ENCODE measurements around the gene DNMBP.
"Not testable (repeated sequence)": the region's sequence is repeated elsewhere in the genome, so short reads cannot be mapped to it uniquely, and the experiment has no call there.

The DNMBP gene

DNA sequence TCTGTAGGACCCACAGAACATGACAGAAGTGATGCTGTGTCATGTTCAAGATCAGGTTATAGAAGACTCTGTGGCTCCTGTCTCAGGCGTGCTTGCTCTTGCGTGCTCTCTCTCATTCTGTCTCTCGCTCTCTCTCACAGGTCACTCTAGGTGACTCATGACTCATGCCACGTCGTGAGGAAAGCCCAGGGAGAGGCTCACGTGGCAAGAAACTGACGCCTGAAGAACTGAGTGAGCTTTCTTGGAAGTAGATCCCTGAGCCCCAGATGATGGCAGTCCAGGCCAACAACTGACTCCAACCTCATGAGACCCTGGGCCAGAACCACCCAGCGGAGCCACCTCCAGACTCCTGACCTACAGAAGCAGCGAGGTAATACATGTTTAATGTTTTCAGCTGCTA is 103.3 kb downstream of the DNMBP start:
- DNase-seq: no peak

DNA sequence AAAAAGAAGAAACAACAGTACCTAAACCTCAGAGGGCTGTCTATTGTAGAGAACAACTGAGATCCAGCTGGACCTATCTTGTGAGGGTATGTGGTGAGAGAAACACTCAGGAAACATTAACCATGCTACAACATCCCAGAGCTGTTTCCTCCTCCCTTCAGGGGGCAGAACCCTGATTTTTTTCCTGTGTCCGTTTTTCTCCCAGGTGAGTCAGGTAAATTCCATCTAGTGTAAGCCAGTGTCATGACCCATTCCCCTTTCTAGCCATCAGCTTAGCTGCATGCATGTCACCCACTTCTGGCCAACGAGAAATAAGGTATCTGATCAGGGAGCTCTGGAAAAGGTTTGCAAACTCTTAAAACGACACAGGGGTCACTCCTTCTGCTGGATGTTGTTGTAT is 103.8 kb downstream of the DNMBP start:
- DNase-seq: no peak

DNA sequence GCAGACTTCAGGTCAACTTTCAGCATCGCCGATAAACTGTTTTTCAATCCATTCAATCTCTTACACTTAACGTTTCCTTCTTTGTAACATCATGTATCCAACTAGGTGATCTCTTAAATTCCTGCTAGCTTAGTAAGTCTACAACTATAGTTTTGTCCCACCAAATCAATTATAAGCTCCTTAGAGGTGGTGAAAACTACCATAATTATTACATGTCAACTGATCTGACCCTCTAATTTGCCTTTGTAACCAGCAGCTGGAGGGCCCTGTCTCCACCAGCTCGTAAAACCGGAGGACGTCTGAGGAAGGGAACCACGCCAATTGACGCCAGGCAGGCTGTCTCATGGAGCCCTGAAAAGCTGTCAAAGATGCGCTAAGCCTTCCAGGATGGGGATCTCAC is 113.9 kb downstream of the DNMBP start:
- DNase-seq: no peak

DNA sequence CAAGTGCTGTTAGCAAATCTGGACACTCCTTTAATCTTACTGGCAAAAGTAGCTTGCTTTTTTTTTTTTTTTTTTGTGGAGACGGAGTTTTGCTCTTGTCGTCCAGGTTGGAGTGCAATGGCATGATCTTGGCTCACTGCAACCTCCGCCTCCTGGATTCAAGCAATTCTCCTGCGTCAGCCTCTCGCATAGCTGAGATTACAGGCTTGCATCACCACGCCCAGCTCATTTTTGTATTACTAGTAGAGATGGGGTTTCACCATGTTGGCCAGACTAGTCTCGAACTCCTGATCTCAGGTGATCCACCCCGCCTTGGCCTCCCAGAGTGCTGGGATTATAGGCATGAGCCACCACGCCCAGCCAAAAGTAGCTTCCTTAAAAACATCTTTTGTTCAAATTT is 114.7 kb downstream of the DNMBP start:
- DNase-seq: not testable (repeated sequence)

DNA sequence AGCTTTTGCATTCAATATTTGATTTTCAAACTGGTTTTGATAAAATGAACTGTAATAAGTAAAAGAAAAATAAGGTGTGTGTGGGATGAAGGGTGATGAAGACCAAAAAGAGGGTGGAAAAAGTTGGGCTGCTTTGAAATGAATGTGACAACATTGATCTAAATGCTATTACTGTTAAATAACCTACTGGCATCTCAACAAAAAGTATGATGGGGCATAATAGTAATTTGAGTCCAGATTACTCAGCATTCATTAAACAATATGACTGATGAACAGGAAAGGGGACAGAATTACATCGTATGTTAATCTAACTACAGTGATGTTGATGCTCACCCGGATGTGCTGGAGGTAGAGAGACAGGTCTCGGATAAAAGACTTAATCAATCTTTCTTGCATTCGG is 115.1 kb downstream of the DNMBP start:
- DNase-seq: no peak

DNA sequence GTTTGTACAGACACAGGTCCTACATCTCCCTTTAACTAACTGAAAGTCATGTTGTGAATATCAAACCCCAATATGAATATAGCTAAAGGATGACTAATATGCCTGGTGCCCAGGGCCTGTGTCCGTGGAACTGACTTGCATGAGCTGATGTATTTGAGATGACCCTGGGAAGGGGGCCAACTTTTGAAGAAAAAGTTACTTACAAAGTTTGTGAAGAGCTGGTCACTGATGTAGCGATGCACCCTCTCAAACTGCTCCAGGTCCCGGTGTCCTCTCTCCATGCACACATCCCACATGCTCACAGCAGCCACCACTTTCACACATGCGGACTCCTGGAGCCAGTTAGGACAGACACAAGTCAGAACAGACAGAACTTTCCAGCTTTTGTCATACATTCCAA is 121.1 kb downstream of the DNMBP start:
- DNase-seq: no peak

DNA sequence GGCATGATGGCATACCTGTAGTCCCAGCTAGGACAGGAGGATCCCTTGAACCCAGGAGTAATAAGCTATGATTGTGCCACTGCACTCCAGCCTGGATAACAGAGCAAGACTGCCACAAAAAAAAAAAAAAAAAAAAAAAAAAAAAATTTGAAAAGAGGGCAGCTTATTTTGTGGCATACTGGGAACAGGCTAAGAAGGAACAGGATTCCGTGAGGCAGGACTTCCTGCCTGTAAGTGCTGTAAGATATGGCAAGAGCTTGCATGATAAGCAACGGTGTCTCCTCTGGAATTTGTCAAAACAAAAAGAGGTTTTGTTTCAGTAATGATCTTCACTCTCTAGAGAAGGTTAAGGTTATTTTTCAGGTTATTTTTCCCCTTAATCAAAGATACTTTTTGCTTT is 126.2 kb downstream of the DNMBP start:
- DNase-seq: no peak

DNA sequence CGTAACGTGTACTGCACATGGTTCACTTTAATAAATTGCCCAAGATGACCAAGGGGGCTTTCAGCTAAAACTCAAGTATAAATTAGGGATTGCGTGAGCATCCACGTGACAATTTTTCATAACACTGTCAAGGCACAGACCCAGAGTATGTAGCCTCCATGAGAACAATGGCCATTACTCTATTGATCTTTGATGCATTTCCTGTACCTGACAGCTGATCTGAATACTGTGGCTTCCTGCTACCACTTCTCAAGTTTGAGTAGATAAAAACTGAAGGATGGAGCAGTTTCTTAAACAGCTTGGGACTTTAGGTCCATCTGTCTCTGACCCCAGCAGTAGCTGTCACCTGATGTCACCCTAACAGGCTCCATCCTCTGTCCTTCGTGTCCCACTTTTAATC is 128.4 kb downstream of the DNMBP start:
- DNase-seq: no peak

DNA sequence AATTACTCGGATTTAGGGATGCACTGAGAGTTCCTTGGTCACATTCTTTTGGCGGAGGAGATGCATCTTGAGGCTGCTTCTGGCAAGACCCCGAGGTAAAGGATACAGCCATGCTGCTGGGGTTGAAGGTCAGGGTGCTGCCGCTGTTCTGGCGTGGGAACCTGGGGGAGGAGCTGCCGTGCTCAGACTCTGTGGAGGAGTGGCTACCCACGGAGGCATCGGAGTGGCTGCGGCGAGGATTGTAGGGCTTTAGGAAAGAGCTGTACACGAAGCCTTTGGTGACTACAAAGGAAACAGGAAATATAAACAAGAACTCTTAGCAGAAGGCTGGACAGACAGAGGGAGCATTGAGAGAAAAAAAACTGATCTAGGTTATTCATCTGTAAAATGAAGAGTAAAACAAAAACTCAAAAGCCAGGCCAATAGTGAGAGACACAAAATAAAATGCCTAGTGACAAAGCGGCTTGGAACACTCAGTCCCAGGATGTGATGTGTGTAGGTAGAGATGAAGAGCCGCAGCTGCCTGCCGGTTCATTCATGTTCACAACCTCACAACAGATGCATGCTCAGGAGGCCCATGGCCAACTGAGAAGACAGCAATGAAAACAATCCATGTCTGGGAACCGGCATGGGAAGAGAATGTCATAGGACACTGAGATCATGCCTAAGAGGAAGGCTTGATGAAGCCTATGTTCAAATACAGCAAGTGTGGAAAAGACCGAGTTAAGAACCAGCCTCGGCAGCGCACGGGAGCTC is 129.5 kb downstream of the DNMBP start:
- DNase-seq: no peak

DNA sequence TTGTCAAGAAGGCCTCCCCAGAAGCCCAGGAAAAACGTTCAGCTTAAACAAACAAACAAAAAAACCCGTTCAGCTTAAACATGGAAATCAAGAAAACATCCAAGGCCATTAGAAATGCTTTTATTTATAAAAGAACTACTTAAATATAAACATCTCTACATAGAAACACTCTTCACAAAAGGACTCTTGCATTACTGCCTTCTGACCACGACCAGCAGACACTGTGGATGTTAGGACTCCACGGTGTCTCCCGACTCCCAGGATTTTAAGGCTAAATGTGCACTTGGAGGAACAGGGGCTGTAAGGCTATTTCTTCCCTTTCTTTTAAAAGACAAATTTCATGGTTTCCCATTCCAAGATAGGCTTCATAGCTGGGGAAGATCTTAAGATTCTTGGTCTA is 134.3 kb downstream of the DNMBP start:
- DNase-seq: no peak

DNA sequence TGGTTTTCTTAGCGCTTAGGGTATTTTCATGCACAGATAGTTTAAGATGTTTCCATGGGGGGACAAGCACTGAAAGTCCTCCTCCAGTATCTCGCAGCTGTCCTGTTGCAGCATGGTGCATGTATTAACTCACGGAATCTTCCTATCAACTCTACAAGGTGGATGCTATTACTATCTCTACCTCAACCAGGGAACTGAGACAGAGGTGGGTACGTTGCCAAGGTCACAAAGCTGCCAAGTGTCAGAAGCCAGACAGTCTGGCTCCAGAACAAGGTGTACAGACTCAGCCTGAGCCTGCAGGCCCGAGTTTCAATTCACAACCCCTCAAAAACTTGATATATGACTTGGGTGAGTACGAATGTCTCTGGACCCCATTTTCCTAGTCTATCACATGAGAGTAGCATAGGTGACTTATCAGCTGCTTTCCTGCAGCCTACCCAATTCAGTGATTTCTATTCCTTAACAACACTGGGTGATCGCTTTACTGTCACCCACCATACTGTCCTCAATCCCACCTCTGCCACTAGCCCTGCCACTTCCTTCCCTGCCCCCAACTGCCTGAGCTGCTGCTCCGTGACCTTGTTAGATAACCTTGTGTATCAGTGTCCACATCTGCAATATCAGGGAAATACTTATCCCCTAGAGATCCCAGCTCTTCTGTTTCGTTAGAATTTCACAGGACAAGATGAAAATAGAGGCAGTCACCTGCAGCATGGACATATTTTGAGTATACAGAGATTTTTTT is 135.2 kb downstream of the DNMBP start:
- no peak for DNase-seq

DNA sequence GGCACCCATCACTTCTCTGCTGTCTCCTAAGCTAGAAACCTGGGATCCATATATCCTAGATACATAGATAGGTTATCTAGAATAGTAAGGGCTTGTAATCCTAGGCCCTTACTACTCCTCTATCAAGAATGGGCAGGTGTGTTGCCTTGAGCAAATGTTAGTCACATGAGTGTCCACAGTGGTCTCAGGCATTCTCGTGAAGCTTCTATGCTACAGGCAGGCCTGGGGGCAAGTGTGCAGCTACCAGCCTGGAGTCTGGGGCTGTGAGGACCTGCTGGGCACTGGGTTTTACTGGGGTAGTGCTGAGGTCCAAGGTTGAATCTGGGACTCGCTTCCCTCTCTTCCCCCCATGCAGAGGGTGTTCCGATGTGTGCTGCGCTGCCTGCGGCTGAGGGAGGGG is 135.9 kb downstream of the DNMBP start:
- no peak for DNase-seq

DNA sequence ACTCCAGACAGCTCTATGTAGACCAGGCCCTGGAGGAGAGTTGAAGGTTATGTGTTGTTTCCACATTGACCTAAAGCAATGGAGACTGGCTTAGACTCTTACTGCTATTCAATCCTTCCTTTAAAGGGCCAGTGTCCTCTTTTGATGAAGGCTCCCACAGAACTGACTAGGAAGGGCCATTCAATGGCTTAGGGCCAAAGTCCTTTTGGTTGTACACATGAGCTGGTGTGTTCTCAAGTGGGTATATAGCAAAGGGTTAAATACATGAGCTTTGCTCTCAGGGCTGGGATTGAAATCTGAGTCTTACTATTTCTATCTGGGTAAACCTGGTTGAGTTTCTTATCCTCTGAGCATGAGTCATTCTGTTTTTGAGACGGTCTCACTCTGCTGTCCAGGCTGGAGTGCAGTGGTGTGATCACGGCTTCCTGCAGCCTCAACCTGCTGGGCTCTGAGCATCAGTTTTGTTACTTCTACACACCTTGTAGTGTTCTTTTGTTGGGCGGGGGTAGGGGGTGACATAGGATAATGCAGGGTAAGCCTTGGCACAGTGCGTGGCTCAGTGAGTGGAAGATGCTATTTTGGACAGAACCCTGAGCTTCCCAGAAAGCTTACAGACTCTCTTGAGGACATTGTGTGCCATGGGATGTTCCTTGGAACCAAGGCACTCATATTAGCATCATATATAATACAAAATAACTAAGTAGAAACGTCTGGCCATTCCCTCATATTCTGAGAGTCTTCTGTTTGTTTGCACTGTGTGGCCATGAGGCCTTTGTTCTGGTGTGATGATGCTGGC is 137.2 kb downstream of the DNMBP start:
- DNase-seq: no peak

DNA sequence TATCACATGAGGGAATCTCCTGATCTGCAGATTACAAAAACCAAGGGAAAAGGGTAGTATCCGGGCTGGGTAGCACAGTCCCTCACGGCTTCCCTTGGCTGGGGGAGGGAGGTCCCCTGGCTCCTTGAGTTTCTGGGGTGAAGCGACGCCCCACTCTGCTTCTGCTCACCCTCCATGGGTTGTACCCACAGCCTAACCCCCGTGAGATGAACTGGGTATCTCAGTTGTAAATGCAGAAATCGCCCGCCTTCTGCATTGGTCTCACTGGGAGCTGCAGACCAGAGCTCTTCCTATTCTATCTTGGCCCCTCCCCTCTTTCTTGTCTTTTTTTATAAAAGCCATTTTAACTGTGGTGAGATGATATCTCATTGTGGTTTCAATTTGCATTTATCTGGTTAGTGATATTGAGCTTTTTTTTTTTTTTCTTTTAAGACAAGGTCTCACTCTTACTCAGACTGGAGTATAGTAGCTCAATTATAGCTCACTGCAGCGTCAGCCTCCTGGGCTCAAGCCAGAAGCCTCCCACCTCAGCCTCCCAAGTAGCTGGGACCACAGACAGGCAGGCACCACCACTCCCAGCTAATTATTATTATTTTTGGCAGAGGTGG is 139.5 kb downstream of the DNMBP start:
- no peak for DNase-seq

DNA sequence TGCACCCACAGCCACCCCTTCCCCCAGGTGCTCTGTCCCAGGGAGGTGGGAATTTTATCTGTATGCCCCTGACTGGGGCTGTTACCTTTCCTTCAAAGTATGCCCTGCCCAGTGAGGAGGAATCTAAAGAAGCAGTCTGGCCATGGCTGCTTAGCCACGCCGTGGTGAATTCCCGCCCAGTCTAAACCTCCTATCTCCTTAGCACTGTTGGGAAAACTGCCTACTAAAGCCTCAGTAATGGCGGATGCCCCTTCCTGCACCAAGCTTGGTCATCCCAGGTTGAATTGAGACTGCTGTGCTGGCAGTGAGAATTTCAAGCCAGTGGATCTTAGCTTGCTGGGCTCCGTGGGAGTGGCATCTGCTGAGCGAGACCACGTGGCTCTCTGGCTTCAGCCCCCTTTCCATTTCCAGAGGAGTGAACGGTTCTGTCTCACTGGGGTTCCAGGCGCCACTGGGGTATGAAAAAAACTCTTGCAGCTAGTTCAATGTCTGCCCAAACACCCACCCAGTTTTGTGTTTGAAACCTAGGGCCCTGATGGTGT is 140.1 kb downstream of the DNMBP start:
- DNase-seq: no peak

DNA sequence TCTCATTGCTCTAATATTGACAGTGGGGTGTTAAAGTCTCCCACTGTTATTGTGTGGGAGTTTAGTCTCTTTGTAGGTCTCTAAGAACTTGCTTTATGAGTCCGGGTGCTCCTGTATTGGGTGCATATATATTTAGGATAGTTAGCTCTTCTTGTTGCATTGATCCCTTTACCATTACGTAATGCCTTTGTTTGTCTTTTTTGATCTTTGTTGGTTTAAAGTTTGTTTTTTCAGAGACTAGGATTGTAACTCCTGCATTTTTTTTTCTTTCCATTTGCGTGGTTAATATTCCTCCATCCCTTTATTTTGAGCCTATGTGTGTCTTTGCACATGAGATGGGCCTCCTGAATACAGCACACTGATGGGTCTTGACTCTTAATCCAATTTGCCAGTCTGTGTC is 142.5 kb downstream of the DNMBP start:
- DNase-seq: not testable (repeated sequence)

DNA sequence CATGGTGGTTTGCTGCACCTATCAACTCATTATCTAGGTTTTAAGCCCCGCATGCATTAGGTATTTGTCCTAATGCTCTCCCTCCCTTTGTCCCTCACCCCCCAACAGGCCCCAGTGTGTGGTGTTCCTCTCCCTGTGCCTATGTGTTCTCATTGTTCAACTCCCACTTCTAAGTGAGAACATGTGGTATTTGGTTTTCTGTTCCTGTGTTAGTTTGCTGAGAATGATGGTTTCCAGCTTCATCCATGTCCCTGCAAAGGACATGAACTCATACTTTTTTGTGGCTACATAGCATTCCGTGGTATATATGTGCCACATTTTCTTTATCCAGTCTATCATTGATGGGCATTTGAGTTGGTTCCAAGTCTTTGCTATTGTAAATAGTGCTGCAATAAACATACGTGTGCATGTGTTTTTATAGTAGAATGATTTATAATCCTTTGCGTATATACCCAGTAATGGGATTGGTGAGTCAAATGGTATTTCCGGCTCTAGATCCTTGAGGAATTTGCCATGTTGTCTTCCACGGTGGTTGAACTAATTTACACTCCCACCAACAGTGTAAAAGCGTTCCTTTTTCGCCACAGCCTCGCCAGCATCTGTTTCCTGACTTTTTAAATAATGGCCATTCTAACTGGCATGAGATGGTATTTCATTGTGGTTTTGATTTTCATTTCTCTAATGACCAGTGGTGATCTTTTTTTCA is 146.1 kb downstream of the DNMBP start:
- DNase-seq: not testable (repeated sequence)

DNA sequence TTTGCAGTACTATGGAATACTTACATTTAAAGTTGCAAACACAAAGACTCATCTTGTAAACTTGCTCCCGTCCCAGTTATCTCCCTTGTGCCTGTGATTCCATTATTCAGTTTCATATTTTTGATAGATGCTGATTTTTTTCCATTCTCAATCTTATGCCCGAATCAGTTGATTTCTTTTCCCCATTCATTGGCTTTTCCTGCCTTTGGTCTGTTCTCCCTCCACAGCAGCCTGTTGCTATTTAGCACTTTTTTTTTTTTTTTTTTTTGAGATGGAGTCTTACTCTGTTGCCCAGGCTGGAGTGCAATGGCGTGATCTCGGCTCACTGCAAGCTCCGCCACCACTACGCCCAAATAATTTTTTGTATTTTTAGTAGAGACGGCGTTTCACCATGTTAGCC is 149.3 kb downstream of the DNMBP start:
- no peak for DNase-seq

DNA sequence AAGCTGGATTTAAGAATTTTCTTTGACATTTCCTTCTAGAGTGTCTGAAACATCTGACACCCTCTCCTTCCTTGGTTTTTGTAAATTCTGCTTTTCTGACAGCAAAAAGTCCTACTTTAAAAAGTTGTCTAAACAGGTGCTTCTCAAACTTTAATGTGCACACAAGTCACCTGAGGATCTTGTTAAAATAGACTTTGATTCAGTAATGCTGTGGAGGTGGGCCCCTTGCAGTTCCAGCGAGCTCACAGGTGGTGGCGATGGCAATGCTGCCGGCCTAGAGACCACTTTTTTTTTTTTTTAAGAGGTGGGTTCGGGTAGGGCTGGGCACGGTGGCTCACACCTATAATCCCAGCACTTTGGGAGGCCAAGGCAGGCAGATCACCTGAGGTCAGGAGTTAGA is 150.2 kb downstream of the DNMBP start:
- DNase-seq: no peak

DNA sequence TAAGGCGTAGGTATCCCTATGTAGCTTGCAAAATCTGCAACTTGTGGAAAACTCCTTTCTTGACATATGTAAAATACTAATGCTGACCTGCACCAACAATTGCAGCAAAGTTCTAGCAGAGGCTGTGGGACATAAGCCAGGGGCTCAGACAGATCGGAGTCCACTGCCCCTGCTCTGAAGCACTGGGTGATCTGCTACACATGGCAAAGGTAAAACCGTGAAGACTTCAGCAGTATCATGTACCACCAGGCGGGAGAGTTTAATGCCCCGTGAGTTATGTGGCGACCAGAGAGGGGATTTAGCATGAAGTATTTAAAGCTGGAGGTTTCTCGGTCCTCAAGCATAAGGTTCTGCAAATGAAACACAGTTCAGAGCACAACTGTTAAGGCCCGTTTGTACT is 150.9 kb downstream of the DNMBP start:
- no peak for DNase-seq

DNA sequence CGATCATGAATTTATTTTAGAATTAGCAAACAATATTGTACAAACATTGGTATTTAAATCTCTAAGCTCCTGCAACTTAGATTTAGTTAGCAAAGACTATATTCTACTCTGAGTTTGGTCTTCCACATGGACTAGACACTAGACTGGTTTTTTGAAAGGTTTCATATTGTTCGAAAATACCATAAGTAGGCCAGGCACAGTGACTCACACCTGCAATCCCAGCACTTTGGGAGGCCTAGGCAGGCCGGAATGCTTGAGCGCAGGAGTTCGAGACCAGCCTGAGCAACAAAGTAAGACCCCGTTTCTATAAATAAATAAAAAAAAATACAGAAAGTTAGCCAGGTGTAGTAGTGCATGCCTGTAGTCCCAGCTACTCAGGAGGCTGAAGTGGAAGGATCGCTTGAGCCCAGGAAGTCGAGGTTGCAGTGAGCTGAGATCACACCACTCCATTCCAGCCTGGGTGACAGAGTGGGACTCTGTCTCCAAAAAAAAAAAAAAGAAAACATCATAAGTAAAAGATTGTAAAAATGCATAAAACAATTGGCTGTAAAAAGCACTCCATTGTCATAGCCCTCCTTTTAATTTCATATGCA is 154.2 kb downstream of the DNMBP start:
- DNase-seq: no peak

DNA sequence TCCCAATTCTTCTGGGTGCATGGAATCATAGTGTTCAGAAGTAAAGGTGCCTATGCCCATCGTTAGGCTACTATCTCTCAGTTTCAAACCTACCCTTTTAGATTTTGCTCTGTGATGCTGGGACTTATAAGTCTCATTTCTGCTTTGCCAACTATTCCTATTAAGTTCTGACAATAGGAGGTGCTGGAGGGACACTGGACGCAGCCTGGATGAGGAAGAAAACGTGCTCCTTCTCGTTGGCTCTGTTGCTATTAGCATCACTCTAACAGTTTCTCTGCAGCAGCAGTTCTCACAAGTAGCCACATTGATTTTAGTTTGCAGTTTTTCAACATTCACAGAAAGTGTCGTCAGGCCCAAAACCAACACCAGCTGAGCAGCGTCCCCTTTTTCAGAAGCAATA is 154.9 kb downstream of the DNMBP start:
- no peak for DNase-seq

All from NCI-H345 (cell line).